GM12878 (cell line): ENCODE measurements around the gene NTF3. TPM values are rescaled to one million over a fixed set of nuclear protein-coding genes. Genes with fewer than 3 reads are reported as not detected.

ENCODE experiments used
- ASH2L ChIP-seq: fragments of 300-600, 200-600 bp; sonication (generic); IDR thresholded peaks from 2 replicates; pipeline ENCODE4 v1.6.1; 2017; ENCODE audit warnings: low read depth, mild to moderate bottlenecking, borderline replicate concordance
- FOXM1 ChIP-seq: IDR thresholded peaks from 2 replicates; pipeline ENCODE4 v1.6.1; 2012; ENCODE audit warnings: low read depth, mild to moderate bottlenecking, inconsistent platforms, low read length, moderate library complexity
- HCFC1 ChIP-seq: fragments of 150-350 bp; IDR thresholded peaks from 2 replicates; pipeline ENCODE4 v1.6.1; 2014; ENCODE audit warnings: low read length
- JUNB ChIP-seq: IDR thresholded peaks from 2 replicates; pipeline ENCODE4 v1.6.1; 2016; ENCODE audit warnings: antibody characterized with exemption, mild to moderate bottlenecking
- KDM1A ChIP-seq: fragments of 200-600 bp; sonication (generic); IDR thresholded peaks from 2 replicates; pipeline ENCODE4 v1.6.1; 2016; ENCODE audit warnings: borderline replicate concordance
- MEF2A ChIP-seq: IDR thresholded peaks from 2 replicates; pipeline ENCODE4 v1.6.1; 2011; ENCODE audit warnings: low read depth, mild to moderate bottlenecking, low read length, moderate library complexity; ENCODE audit not compliant: insufficient read depth
- NR2C2 ChIP-seq: IDR thresholded peaks from 2 replicates; pipeline ENCODE4 v1.6.1; 2011; ENCODE audit warnings: borderline replicate concordance, low read depth; ENCODE audit not compliant: control insufficient read depth, insufficient read length
- PAX8 ChIP-seq: fragments of 450-650 bp; IDR thresholded peaks from 2 replicates; pipeline ENCODE4 v1.6.1; 2017; ENCODE audit warnings: mild to moderate bottlenecking, moderate library complexity
- RAD21 ChIP-seq: IDR thresholded peaks from 2 replicates; pipeline ENCODE4 v1.6.1; 2011; ENCODE audit warnings: mild to moderate bottlenecking, low read depth, low read length, moderate library complexity; ENCODE audit not compliant: insufficient read depth
- RUNX3 ChIP-seq: IDR thresholded peaks from 2 replicates; pipeline ENCODE4 v1.6.1; 2012; ENCODE audit warnings: low read length, inconsistent platforms
- SIN3A ChIP-seq: IDR thresholded peaks from 2 replicates; pipeline ENCODE4 v1.6.1; 2012; ENCODE audit warnings: low read depth, low read length, improper control_type of control experiment
- SMAD1 ChIP-seq: fragments of 450-650 bp; IDR thresholded peaks from 2 replicates; pipeline ENCODE4 v1.6.1; 2018; ENCODE audit warnings: mild to moderate bottlenecking, low read depth; ENCODE audit not compliant: partially characterized antibody
- WRNIP1 ChIP-seq: IDR thresholded peaks from 2 replicates; pipeline ENCODE4 v1.6.1; 2011; ENCODE audit warnings: low read depth, low read length, improper control_type of control experiment, borderline replicate concordance
- polyA plus RNA-seq, 11 experiments: library from polyadenylated mRNA; depleted of rRNA in 4 of 11; unstranded in 6 of 11; stranded (reverse) in 5 of 11; fragments of >200 nt; fragmentation: Nextera tagmentation in 4 of 11; fragmentation: Illumina TruSeq in 1 of 11; extraction: Ambion mirVana in 4 of 11; extraction: Trizol in 1 of 11; gene quantifications; 1 replicate in 1 of 11; 2 replicates in 10 of 11; pipeline versions ENCODE4 v1.2.1 to v1.2.3, GENCODE V29; 2011 to 2016; ENCODE audit warnings: inconsistent platforms in 2 of 11, missing spikeins in 2 of 11, low read depth in 1 of 11
- total RNA-seq, 4 experiments: library from RNA; depleted of rRNA in 3 of 4; stranded (reverse); fragments of >200 nt in 3 of 4; fragmentation: Illumina TruSeq in 1 of 4; extraction: Trizol in 1 of 4; gene quantifications; 2 replicates each; pipeline versions ENCODE4 v1.2.1 to v1.2.3, GENCODE V29; 2013 to 2021
- TF ChIP-seq, protein P1 (sequence below): fragments of 450-650 bp; IDR thresholded peaks from 2 replicates; pipeline ENCODE4 v1.6.1; 2017; ENCODE audit warnings: antibody characterized with exemption, mild to moderate bottlenecking, moderate library complexity

The NTF3 gene
- total and polyA plus RNA-seq, 10 of the 15 experiments (the other 5 are each of a cell fraction or from before 2014, with no cell fraction given): 0.07 TPM; not detected in 9

DNA sequence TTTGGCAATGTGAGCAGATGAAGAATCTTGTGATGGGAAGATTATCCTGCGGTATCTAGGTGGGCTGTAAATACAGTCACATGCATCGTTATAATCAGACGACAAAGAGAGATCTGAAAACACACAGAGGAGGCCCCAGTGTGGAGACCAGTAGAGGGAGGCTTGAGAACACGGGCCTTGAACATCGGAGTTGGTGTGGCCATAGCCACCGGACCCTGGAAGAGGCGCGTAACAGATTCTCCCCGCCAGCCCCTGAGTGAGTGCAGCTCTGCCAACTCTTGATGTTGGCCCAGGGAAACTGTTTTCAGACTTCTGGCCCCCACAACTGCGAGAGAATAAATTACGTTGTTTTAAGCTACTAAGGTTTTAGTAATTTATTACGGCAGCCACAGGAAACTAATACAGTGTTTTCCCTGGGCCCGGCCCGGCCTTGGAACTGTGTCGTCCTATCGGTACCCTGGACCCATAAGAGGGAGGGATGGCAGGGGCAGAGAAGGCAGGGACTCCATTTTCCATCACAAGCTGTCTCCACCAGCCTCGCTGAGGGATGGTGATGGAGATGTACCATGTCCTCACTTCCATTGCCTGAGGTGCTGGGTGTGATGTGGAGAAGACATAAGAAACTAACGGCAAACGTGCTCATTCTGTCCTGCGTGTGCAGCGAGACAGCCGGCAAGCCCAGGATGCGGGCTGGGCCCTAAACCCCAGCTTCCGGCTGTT lies 91.6 kb downstream of the NTF3 start (continued):
- TF ChIP-seq, protein P1, sequence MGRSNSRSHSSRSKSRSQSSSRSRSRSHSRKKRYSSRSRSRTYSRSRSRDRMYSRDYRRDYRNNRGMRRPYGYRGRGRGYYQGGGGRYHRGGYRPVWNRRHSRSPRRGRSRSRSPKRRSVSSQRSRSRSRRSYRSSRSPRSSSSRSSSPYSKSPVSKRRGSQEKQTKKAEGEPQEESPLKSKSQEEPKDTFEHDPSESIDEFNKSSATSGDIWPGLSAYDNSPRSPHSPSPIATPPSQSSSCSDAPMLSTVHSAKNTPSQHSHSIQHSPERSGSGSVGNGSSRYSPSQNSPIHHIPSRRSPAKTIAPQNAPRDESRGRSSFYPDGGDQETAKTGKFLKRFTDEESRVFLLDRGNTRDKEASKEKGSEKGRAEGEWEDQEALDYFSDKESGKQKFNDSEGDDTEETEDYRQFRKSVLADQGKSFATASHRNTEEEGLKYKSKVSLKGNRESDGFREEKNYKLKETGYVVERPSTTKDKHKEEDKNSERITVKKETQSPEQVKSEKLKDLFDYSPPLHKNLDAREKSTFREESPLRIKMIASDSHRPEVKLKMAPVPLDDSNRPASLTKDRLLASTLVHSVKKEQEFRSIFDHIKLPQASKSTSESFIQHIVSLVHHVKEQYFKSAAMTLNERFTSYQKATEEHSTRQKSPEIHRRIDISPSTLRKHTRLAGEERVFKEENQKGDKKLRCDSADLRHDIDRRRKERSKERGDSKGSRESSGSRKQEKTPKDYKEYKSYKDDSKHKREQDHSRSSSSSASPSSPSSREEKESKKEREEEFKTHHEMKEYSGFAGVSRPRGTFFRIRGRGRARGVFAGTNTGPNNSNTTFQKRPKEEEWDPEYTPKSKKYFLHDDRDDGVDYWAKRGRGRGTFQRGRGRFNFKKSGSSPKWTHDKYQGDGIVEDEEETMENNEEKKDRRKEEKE: no peak
- no peak for TF ChIP-seq SMAD1
- no peak for TF ChIP-seq PAX8
- no peak for TF ChIP-seq HCFC1
- no peak for TF ChIP-seq RAD21
- TF ChIP-seq WRNIP1: no peak
- no peak for TF ChIP-seq RUNX3
- no peak for TF ChIP-seq MEF2A
- no peak for TF ChIP-seq FOXM1
- TF ChIP-seq SIN3A: no peak
- no peak for TF ChIP-seq JUNB
- no peak for TF ChIP-seq ASH2L
- no peak for TF ChIP-seq KDM1A
- no peak for TF ChIP-seq NR2C2
- TF ChIP-seq, all 136 proteins: peak for 0
